ENCODE data around the gene GNAL.

GRCh38 chr18:11760498-11761167 lies 71.6 kb downstream of the GNAL start:
- TF ChIP-seq CTCF (IDR thresholded peaks at IDR 0.05) (no peak), POLR2AphosphoS5 (IDR thresholded peaks at IDR 0.05) (no peak), EP300 (IDR thresholded peaks at IDR 0.05) (no peak), POLR2A (IDR thresholded peaks at IDR 0.05) (no peak)
